HCT116 (cell line): ENCODE measurements around the gene UBE2N. TPM values are rescaled to one million over a fixed set of nuclear protein-coding genes. Genes with fewer than 3 reads are reported as not detected.

ENCODE experiments used
- ATAC-seq: fragments of 200-7000 bp; cut with Tn5 transposase; 2 replicates; pipeline ENCODE4 v1.9.1; 2020; ENCODE audit warnings: mild to moderate bottlenecking, moderate library complexity
- BruUV-seq: library from RNA; stranded (reverse); fragments of 400-500 nt; replicated peaks from 2 replicates; lab custom pipeline; 2021; lab: Mats Ljungman, UMichigan
- CTCF ChIA-PET: fragments of 300-600 bp; sonication (Branson Sonifier 250); formaldehyde crosslinking; loops from one replicate; lab custom pipeline; 2021; ENCODE audit warnings: antibody characterized with exemption; lab: Charles Lee
- POLR2A ChIA-PET: fragments of 300-600, 350-600 bp; sonication (Branson Sonifier 250); formaldehyde crosslinking; loops from one replicate; lab custom pipeline; 2021; ENCODE audit warnings: antibody characterized with exemption; lab: Charles Lee
- RAD21 ChIA-PET, 2 experiments: fragments of 300-600 bp; sonication (Branson Sonifier 250); formaldehyde crosslinking; loops; one replicate each; lab custom pipeline; 2023; ENCODE audit warnings: low total read pairs in 2 of 2; ENCODE audit not compliant: uncharacterized antibody in 2 of 2, unreplicated experiment in 2 of 2, low non-redundant PET in 1 of 2; lab: Charles Lee
- DNase-seq: peaks from one replicate; pipeline ENCODE4 v3.0.0-alpha.2; 2010; ENCODE audit warnings: low read depth, low spot score
- H2AFZ ChIP-seq: fragments of 200-600 bp; shearing (Covaris generic), sonication (generic); 2 replicates; pipeline ENCODE4 v1.6.1; 2017; ENCODE audit warnings: low read depth, mixed run types, mixed read lengths, antibody characterized with exemption, low read length; ENCODE audit not compliant: poor library complexity, severe bottlenecking
- H3K27ac ChIP-seq: 2 replicates; pipeline ENCODE4 v1.5.1; 2012; ENCODE audit warnings: low read depth, low read length
- H3K27me3 ChIP-seq: fragments of 200-600 bp; sonication (generic); 2 replicates; pipeline ENCODE4 v1.6.1; 2016; ENCODE audit warnings: mixed run types, low read length, mixed read lengths; ENCODE audit not compliant: insufficient read depth
- H3K36me3 ChIP-seq, 2 experiments: fragments of 200-500 bp in 1 of 2; fragments of 200-600 bp in 1 of 2; sonication (Bioruptor generic) in 1 of 2; sonication (generic) in 1 of 2; 2 replicates each; pipeline versions ENCODE4 v1.5.1 to v1.6.1; 2014 to 2016; ENCODE audit warnings: low read length in 2 of 2, inconsistent platforms in 1 of 2, mixed read lengths in 1 of 2, mixed run types in 1 of 2; ENCODE audit not compliant: insufficient read depth in 2 of 2, control insufficient read depth in 1 of 2
- H3K4me1 ChIP-seq, 2 experiments: fragments of 200-600 bp in 1 of 2; sonication (generic) in 1 of 2; 2 replicates each; pipeline versions ENCODE4 v1.5.1 to v1.6.1; 2012 to 2017; ENCODE audit warnings: low read length in 2 of 2, inconsistent platforms in 1 of 2, mild to moderate bottlenecking in 1 of 2, mixed read lengths in 1 of 2, mixed run types in 1 of 2, moderate library complexity in 1 of 2; ENCODE audit not compliant: insufficient read depth in 2 of 2, control insufficient read depth in 1 of 2
- H3K4me2 ChIP-seq: fragments of 200-600 bp; sonication (generic); 2 replicates; pipeline ENCODE4 v1.6.1; 2017; ENCODE audit warnings: mixed run types, low read length, mixed read lengths
- H3K4me3 ChIP-seq, 2 experiments: fragments of 200-600 bp in 1 of 2; sonication (generic) in 1 of 2; replicated peaks in 1 of 2; 2 replicates each; pipeline ENCODE4 v1.5.1; 2011 to 2016; ENCODE audit warnings: low read length in 2 of 2, control low read depth in 1 of 2, low read depth in 1 of 2, mild to moderate bottlenecking in 1 of 2, mixed read lengths in 1 of 2, mixed run types in 1 of 2
- H3K79me2 ChIP-seq: fragments of 200-600 bp; sonication (generic); 2 replicates; pipeline ENCODE4 v1.6.1; 2017; ENCODE audit warnings: mild to moderate bottlenecking, mixed run types, low read length, moderate library complexity, mixed read lengths; ENCODE audit not compliant: insufficient read depth
- H3K9ac ChIP-seq: fragments of 200-600 bp; sonication (generic); 2 replicates; pipeline ENCODE4 v1.6.1; 2016; ENCODE audit warnings: low read length, mixed read lengths
- H3K9me2 ChIP-seq: fragments of 200-600 bp; sonication (generic), shearing (Covaris generic); 2 replicates; pipeline ENCODE4 v1.6.1; 2017; ENCODE audit warnings: mixed run types, mild to moderate bottlenecking, moderate library complexity; ENCODE audit not compliant: insufficient read depth
- H3K9me3 ChIP-seq, 2 experiments: fragments of 200-500 bp in 1 of 2; fragments of 200-600 bp in 1 of 2; sonication (Bioruptor generic) in 1 of 2; sonication (generic) in 1 of 2; 2 replicates each; pipeline ENCODE4 v1.6.1; 2014 to 2017; ENCODE audit warnings: low read length in 2 of 2, mixed read lengths in 2 of 2, inconsistent platforms in 1 of 2, low read depth in 1 of 2, mild to moderate bottlenecking in 1 of 2, mixed run types in 1 of 2, moderate library complexity in 1 of 2; ENCODE audit not compliant: control insufficient read depth in 1 of 2, insufficient read depth in 1 of 2
- H4K20me1 ChIP-seq: fragments of 200-600 bp; sonication (generic), shearing (Covaris generic); 2 replicates; pipeline ENCODE4 v1.6.1; 2017; ENCODE audit warnings: mixed run types, mild to moderate bottlenecking, moderate library complexity; ENCODE audit not compliant: insufficient read depth
- EGR1 ChIP-seq: IDR thresholded peaks from 2 replicates; pipeline ENCODE4 v1.6.1; 2012; ENCODE audit warnings: low read depth
- EZH2 ChIP-seq: fragments of 200-600 bp; sonication (generic); IDR thresholded peaks from 2 replicates; pipeline ENCODE4 v1.6.1; 2017; ENCODE audit warnings: antibody characterized with exemption, mixed run types
- EZH2phosphoT487 ChIP-seq: fragments of 200-600 bp; IDR thresholded peaks from 2 replicates; pipeline ENCODE4 v1.6.1; 2018; ENCODE audit warnings: antibody characterized with exemption, borderline replicate concordance
- FOSL1 ChIP-seq: IDR thresholded peaks from 2 replicates; pipeline ENCODE4 v1.6.1; 2012; ENCODE audit warnings: low read depth
- JUND ChIP-seq: IDR thresholded peaks from 2 replicates; pipeline ENCODE4 v1.6.1; 2012
- POLR2A ChIP-seq: IDR thresholded peaks from 2 replicates; pipeline ENCODE4 v1.7.0; 2011; ENCODE audit warnings: borderline replicate concordance; ENCODE audit not compliant: insufficient read depth, insufficient read length; ENCODE audit errors: extremely low read depth
- RAD21 ChIP-seq: IDR thresholded peaks from 2 replicates; pipeline ENCODE4 v1.6.1; 2012; ENCODE audit warnings: low read depth, mild to moderate bottlenecking
- intact Hi-C: fragments of 100-400 bp; cut with micrococcal nuclease; formaldehyde crosslinking; loops from 2 replicates; pipeline ENCODE4 v1.10.0; 2022
- total RNA-seq: library from RNA; stranded (reverse); gene quantifications from one replicate; pipeline ENCODE4 v1.2.1, GENCODE V29; 2021; ENCODE audit not compliant: unreplicated experiment

The UBE2N gene
- total RNA-seq, 1 experiment from 2014 or later: 140 TPM

DNA sequence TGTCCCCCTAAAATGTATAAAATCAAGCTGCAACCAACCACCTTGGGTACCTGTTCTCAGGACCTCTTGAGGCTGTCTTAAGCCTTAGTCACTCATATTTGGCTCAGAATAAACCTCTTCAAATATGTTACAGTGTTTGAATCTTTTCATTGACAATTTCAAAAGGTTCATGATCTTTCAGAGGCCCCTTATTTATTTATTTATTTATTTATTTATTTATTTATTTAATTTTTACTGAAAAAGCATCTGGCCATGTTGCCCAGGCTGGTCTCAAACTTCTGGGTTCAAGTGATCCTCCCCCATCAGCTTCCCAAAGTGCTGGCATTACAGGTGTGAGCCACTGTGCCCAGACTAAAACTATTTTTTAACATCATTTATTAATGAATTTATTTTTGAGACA is 72.2 kb downstream of the UBE2N start:
- Histone ChIP-seq H4K20me1 (no peaks in the 10 kb centered on the region), H3K27ac (no peak overlapping the region), H3K9me2 (no peaks in the 10 kb centered on the region), H3K4me3 (no peak overlapping the region), H3K79me2 (no peaks in the 10 kb centered on the region), H3K4me2 (no peak overlapping the region), H2AFZ (no peak overlapping the region), H3K9me3 (no peaks in the 10 kb centered on the region), H3K36me3 (no peaks in the 10 kb centered on the region), H3K4me1 (no peaks in the 10 kb centered on the region), H3K27me3 (no peaks in the 10 kb centered on the region), H3K9ac (no peak overlapping the region)
- intact Hi-C loops: no loop called here
- DNase-seq (no peak), ATAC-seq (no peak)
- POLR2A ChIA-PET: no interaction called here
- BruUV-seq: no TSS peak
- TF ChIP-seq EGR1 (no peak), EZH2phosphoT487 (no peak), EZH2 (no peak), POLR2A (no peak)
- RAD21 ChIA-PET: no interaction called here
- CTCF ChIA-PET: no interaction called here

DNA sequence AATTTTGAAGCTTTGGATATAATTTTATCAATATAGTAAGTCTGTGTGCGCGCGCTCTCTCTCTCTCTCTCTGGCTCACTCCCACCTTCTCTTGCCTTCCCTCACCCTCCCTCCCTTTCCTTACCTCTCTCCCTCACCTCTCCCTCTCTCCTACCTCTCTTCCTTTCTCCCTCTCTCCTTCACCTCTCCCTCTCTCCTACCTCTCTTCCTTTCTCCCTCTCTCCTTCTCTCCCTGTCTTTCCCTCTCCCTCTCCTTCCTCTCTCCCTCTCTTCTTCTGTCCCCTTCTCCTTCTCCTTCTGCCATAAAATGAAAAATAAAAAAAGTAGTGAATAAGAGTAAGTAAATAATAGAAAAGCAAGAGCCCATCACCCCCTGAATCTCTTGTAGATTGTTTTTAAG is 73.0 kb downstream of the UBE2N start:
- H3K4me3 ChIP-seq: no peak overlapping the region
- POLR2A ChIA-PET: no interaction called here
- CTCF ChIA-PET: no interaction called here
- TF ChIP-seq RAD21: no peak
- no peak for TF ChIP-seq JUND
- no peak for TF ChIP-seq FOSL1
- TF ChIP-seq EZH2: no peak
- no peak overlapping the region for H3K9ac ChIP-seq
- H3K27ac ChIP-seq: no peak overlapping the region
- no peaks in the 10 kb centered on the region for H3K79me2 ChIP-seq
- intact Hi-C loops: no loop called here
- H3K9me2 ChIP-seq: no peaks in the 10 kb centered on the region
- DNase-seq (no peak), ATAC-seq (no peak)
- RAD21 ChIA-PET: no interaction called here
- H3K4me2 ChIP-seq: no peak overlapping the region
- no peak overlapping the region for H2AFZ ChIP-seq
- H3K27me3 ChIP-seq: no peaks in the 10 kb centered on the region
- H3K9me3 ChIP-seq: no peaks in the 10 kb centered on the region
- no peaks in the 10 kb centered on the region for H3K4me1 ChIP-seq
- H4K20me1 ChIP-seq: no peaks in the 10 kb centered on the region
- no peaks in the 10 kb centered on the region for H3K36me3 ChIP-seq
- no TSS peak for BruUV-seq
